Uterus (tissue), 2 donors: ENCODE data around the gene CAMK1D.

Experiments used
- CTCF ChIP-seq, 4 experiments: fragments of 200-600 bp in 2 of 4; fragments of 450-650 bp in 2 of 4; sonication (generic) in 2 of 4; IDR thresholded peaks; one replicate each; pipeline ENCODE4 v1.5.1; 2016 to 2019; ENCODE audit warnings: antibody characterized with exemption in 4 of 4, mild to moderate bottlenecking in 2 of 4, moderate library complexity in 1 of 4
- POLR2A ChIP-seq, 2 donors: fragments of 450-650 bp; IDR thresholded peaks; one replicate each; pipeline ENCODE4 v1.6.1; 2016; ENCODE audit warnings: antibody characterized with exemption in 2 of 2, mild to moderate bottlenecking in 1 of 2, moderate library complexity in 1 of 2

- peak; percentile 59 to 62 (median 60) for TF ChIP-seq CTCF (IDR thresholded peaks at IDR 0.05)
- TF ChIP-seq POLR2A (IDR thresholded peaks at IDR 0.05) = no peak
Observed at GRCh38 chr10:12782537-12782936, 433.2 kb downstream of the CAMK1D start.
